HG02763 (cell line): ENCODE measurements around the gene DPYSL3.

ENCODE experiments used
- ATAC-seq: cut with Tn5 transposase; IDR thresholded peaks from one replicate; pipeline ENCODE4 v1.9.1; 2021; ENCODE audit warnings: mild to moderate bottlenecking, moderate library complexity; ENCODE audit not compliant: unreplicated experiment

The DPYSL3 gene

GRCh38 chr5:147474140-147474539 lies 35.7 kb downstream of the DPYSL3 start:
- no peak for ATAC-seq

GRCh38 chr5:147472664-147473475 lies 37.0 kb downstream of the DPYSL3 start:
- ATAC-seq: no peak

GRCh38 chr5:147467973-147468508 lies 41.8 kb downstream of the DPYSL3 start:
- no peak for ATAC-seq

GRCh38 chr5:147466360-147466980 lies 43.4 kb downstream of the DPYSL3 start:
- no peak for ATAC-seq

GRCh38 chr5:147465747-147466146 lies 44.1 kb downstream of the DPYSL3 start:
- no peak for ATAC-seq

GRCh38 chr5:147464211-147464610 lies 45.7 kb downstream of the DPYSL3 start:
- no peak for ATAC-seq

GRCh38 chr5:147461915-147462314 lies 48.0 kb downstream of the DPYSL3 start:
- no peak for ATAC-seq

GRCh38 chr5:147460380-147460779 lies 49.5 kb downstream of the DPYSL3 start:
- ATAC-seq: no peak

GRCh38 chr5:147458581-147458980 lies 51.3 kb downstream of the DPYSL3 start:
- ATAC-seq: no peak

GRCh38 chr5:147455822-147456450 lies 53.9 kb downstream of the DPYSL3 start:
- ATAC-seq: no peak

- ATAC-seq: no peak
These were observed 54.7 kb downstream of the DPYSL3 start for GRCh38 chr5:147454996-147455677.

GRCh38 chr5:147453875-147454814 lies 55.7 kb downstream of the DPYSL3 start:
- ATAC-seq: peak; percentile 84

- ATAC-seq: no peak
These were observed 57.6 kb downstream of the DPYSL3 start for GRCh38 chr5:147452165-147452811.

- no peak for ATAC-seq
These were observed 58.7 kb downstream of the DPYSL3 start for GRCh38 chr5:147451193-147451592.

- ATAC-seq: no peak
These were observed 59.3 kb downstream of the DPYSL3 start for GRCh38 chr5:147450606-147451005.

GRCh38 chr5:147448766-147449165 lies 61.1 kb downstream of the DPYSL3 start:
- no peak for ATAC-seq

GRCh38 chr5:147446523-147446922 lies 63.3 kb downstream of the DPYSL3 start:
- ATAC-seq: no peak

GRCh38 chr5:147445917-147446316 lies 64.0 kb downstream of the DPYSL3 start:
- no peak for ATAC-seq

GRCh38 chr5:147445090-147445489 lies 64.8 kb downstream of the DPYSL3 start:
- no peak for ATAC-seq

GRCh38 chr5:147442224-147442623 lies 67.6 kb downstream of the DPYSL3 start:
- no peak for ATAC-seq
